Glutamatergic neuron (in vitro differentiated cells): ENCODE results near the gene PRRG4. TPM values are rescaled to one million over a fixed set of nuclear protein-coding genes. Genes with fewer than 3 reads are reported as not detected.

ENCODE experiments used
- DNase-seq: peaks from one replicate; pipeline ENCODE4 v3.0.0; 2022
- H3K27ac Mint-ChIP-seq: one replicate; pipeline ENCODE4 v1.8.0; 2020; ENCODE audit warnings: mild to moderate bottlenecking, mixed read lengths, inconsistent platforms; ENCODE audit not compliant: unreplicated experiment
- H3K27me3 Mint-ChIP-seq: one replicate; pipeline ENCODE4 v1.8.0; 2020; ENCODE audit warnings: mild to moderate bottlenecking, moderate library complexity, mixed read lengths, inconsistent platforms; ENCODE audit not compliant: unreplicated experiment
- H3K36me3 Mint-ChIP-seq: one replicate; pipeline ENCODE4 v1.8.0; 2020; ENCODE audit warnings: mild to moderate bottlenecking, mixed read lengths, inconsistent platforms; ENCODE audit not compliant: unreplicated experiment
- H3K4me1 Mint-ChIP-seq: one replicate; pipeline ENCODE4 v1.8.0; 2020; ENCODE audit warnings: mild to moderate bottlenecking, low read depth, mixed read lengths, inconsistent platforms; ENCODE audit not compliant: unreplicated experiment
- H3K4me3 Mint-ChIP-seq: one replicate; pipeline ENCODE4 v1.8.0; 2020; ENCODE audit warnings: mild to moderate bottlenecking, mixed read lengths, inconsistent platforms; ENCODE audit not compliant: unreplicated experiment
- H3K9me3 Mint-ChIP-seq: one replicate; pipeline ENCODE4 v1.8.0; 2020; ENCODE audit warnings: mild to moderate bottlenecking, moderate library complexity, mixed read lengths, inconsistent platforms; ENCODE audit not compliant: unreplicated experiment
- CTCF ChIP-seq: fragments of 200-600 bp; sonication (generic); IDR thresholded peaks from one replicate; pipeline ENCODE4 v1.5.0; 2021; ENCODE audit not compliant: partially characterized antibody, unreplicated experiment
- total RNA-seq: library from RNA; stranded (reverse); fragmentation: NEBNext Ultra II Directional; extraction: Animal tissue kit (Norgen Biotek cat#: 25700); gene quantifications from one replicate; pipeline ENCODE4 v1.2.1, GENCODE V29; 2021; ENCODE audit not compliant: unreplicated experiment

PRRG4 gene
- total RNA-seq, 1 donor from 2014 or later: 0.10 TPM

GRCh38 chr11:32874132-32874531 is 44.4 kb downstream of the PRRG4 start:
- Mint-ChIP-seq H3K27ac (no peak overlapping the region), H3K36me3 (no peaks in the 10 kb centered on the region), H3K4me1 (no peaks in the 10 kb centered on the region), H3K9me3 (no peaks in the 10 kb centered on the region), H3K27me3 (no peaks in the 10 kb centered on the region), H3K4me3 (no peak overlapping the region)
- TF ChIP-seq CTCF: no peak
- no peak for DNase-seq

- TF ChIP-seq CTCF: no peak
- H3K4me1 Mint-ChIP-seq: no peaks in the 10 kb centered on the region
Observed at GRCh38 chr11:32881286-32881685, 51.6 kb downstream of the PRRG4 start.

GRCh38 chr11:32883421-32883820 is 53.7 kb downstream of the PRRG4 start:
- Mint-ChIP-seq H3K27me3 (no peaks in the 10 kb centered on the region), H3K27ac (no peak overlapping the region), H3K36me3 (no peaks in the 10 kb centered on the region), H3K4me3 (no peak overlapping the region), H3K9me3 (no peaks in the 10 kb centered on the region), H3K4me1 (no peaks in the 10 kb centered on the region)
- no peak for DNase-seq
- TF ChIP-seq CTCF: no peak

More at GRCh38 chr11:32881286-32881685, 51.6 kb downstream of the PRRG4 start:
- no peaks in the 10 kb centered on the region for H3K36me3 Mint-ChIP-seq
- no peak for DNase-seq
- no peaks in the 10 kb centered on the region for H3K27me3 Mint-ChIP-seq
- no peak overlapping the region for H3K27ac Mint-ChIP-seq
- no peaks in the 10 kb centered on the region for H3K9me3 Mint-ChIP-seq
- no peak overlapping the region for H3K4me3 Mint-ChIP-seq

- no peak overlapping the region for H3K4me3 Mint-ChIP-seq
- H3K27ac Mint-ChIP-seq: no peak overlapping the region
- TF ChIP-seq CTCF: no peak
- H3K36me3 Mint-ChIP-seq: no peaks in the 10 kb centered on the region
- H3K4me1 Mint-ChIP-seq: no peaks in the 10 kb centered on the region
- no peak for DNase-seq
- peaks cover 3% of the 10 kb centered on the region for H3K9me3 Mint-ChIP-seq
- H3K27me3 Mint-ChIP-seq: no peaks in the 10 kb centered on the region
Observed at GRCh38 chr11:32884023-32884422, 54.3 kb downstream of the PRRG4 start.

GRCh38 chr11:32884770-32885384 is 55.1 kb downstream of the PRRG4 start:
- H3K27ac Mint-ChIP-seq: no peak overlapping the region
- no peaks in the 10 kb centered on the region for H3K36me3 Mint-ChIP-seq
- H3K4me3 Mint-ChIP-seq: no peak overlapping the region
- DNase-seq: no peak
- H3K9me3 Mint-ChIP-seq: peaks cover 3% of the 10 kb centered on the region
- H3K27me3 Mint-ChIP-seq: no peaks in the 10 kb centered on the region
- no peaks in the 10 kb centered on the region for H3K4me1 Mint-ChIP-seq
- TF ChIP-seq CTCF: no peak
